Esophagus muscularis mucosa (tissue), 3 donors: ENCODE data around the gene NTRK2.

Experiments
- POLR2A ChIP-seq: fragments of 450-650 bp; IDR thresholded peaks from one replicate; pipeline ENCODE4 v1.6.1; 2017; ENCODE audit warnings: antibody characterized with exemption, moderate library complexity, mild to moderate bottlenecking, low read depth
- POLR2AphosphoS5 ChIP-seq, 2 donors: sonication (generic); formaldehyde crosslinking; IDR thresholded peaks; one replicate each; pipeline ENCODE4 v1.6.1; 2017; ENCODE audit warnings: antibody characterized with exemption in 2 of 2
- TF ChIP-seq, protein P1 (sequence below), 3 experiments: fragments of 200-600 bp in 2 of 3; fragments of 450-650 bp in 1 of 3; sonication (generic) in 2 of 3; IDR thresholded peaks; one replicate each; pipeline ENCODE4 v1.5.1; 2017 to 2019; ENCODE audit warnings: antibody characterized with exemption in 3 of 3, mild to moderate bottlenecking in 2 of 3, moderate library complexity in 1 of 3

DNA sequence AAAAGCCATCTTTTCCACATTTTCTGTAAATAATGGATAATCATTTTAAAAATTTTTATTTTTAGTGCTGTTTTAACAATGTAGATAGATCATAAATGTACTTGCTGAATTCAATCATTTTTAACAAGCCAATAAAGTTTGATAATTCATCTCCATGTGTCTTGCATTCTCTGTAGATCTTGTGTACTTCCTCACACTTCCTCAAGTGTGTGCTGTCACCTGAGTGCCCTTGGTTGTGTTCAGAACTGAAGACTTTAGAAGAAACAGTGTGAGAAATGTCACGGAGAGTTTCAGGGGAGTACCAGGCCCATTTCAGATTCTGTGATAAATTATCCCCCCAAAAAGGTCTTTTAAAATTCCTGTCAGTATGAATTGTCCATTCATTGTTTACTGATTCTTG lies 146.0 kb downstream of the NTRK2 start:
- TF ChIP-seq POLR2A = no peak
- TF ChIP-seq, protein P1, sequence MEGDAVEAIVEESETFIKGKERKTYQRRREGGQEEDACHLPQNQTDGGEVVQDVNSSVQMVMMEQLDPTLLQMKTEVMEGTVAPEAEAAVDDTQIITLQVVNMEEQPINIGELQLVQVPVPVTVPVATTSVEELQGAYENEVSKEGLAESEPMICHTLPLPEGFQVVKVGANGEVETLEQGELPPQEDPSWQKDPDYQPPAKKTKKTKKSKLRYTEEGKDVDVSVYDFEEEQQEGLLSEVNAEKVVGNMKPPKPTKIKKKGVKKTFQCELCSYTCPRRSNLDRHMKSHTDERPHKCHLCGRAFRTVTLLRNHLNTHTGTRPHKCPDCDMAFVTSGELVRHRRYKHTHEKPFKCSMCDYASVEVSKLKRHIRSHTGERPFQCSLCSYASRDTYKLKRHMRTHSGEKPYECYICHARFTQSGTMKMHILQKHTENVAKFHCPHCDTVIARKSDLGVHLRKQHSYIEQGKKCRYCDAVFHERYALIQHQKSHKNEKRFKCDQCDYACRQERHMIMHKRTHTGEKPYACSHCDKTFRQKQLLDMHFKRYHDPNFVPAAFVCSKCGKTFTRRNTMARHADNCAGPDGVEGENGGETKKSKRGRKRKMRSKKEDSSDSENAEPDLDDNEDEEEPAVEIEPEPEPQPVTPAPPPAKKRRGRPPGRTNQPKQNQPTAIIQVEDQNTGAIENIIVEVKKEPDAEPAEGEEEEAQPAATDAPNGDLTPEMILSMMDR (IDR thresholded peaks at IDR 0.05) = no peak
- TF ChIP-seq POLR2AphosphoS5 (IDR thresholded peaks at IDR 0.05) = no peak
